Testis (tissue), 5 donors: ENCODE results near the gene GRB7. TPM values are rescaled to one million over a fixed set of nuclear protein-coding genes. Genes with fewer than 3 reads are reported as not detected.

Source experiments
- DNase-seq: peaks from one replicate; pipeline ENCODE4 v3.0.0-alpha.2; 2019
- H3K27ac ChIP-seq, 2 donors: fragments of 200-600 bp; sonication (generic); one replicate each; pipeline ENCODE4 v1.5.1; 2019
- H3K27me3 ChIP-seq: fragments of 200-600 bp; sonication (generic); one replicate; pipeline ENCODE4 v1.5.1; 2019
- H3K36me3 ChIP-seq: fragments of 200-600 bp; sonication (generic); one replicate; pipeline ENCODE4 v1.5.1; 2017; ENCODE audit warnings: low read depth; ENCODE audit errors: missing control alignments
- H3K4me1 ChIP-seq: fragments of 200-600 bp; sonication (generic); one replicate; pipeline ENCODE4 v1.5.1; 2019
- H3K4me3 ChIP-seq, 2 donors: fragments of 200-600 bp; sonication (generic); one replicate each; pipeline ENCODE4 v1.5.1; 2017 to 2019
- H3K9me3 ChIP-seq: fragments of 200-600 bp; sonication (generic); one replicate; pipeline ENCODE4 v1.5.1; 2017
- CTCF ChIP-seq, 3 experiments: fragments of 450-650 bp in 2 of 3; fragments of 200-600 bp in 1 of 3; sonication (generic) in 1 of 3; IDR thresholded peaks; one replicate each; pipeline ENCODE4 v1.5.1; 2016 to 2019; ENCODE audit warnings: antibody characterized with exemption in 3 of 3, mild to moderate bottlenecking in 2 of 3, moderate library complexity in 1 of 3
- POLR2A ChIP-seq: fragments of 450-650 bp; IDR thresholded peaks from one replicate; pipeline ENCODE4 v1.6.1; 2017; ENCODE audit warnings: antibody characterized with exemption, mild to moderate bottlenecking, moderate library complexity
- WGBS, 2 donors: methylation state at CpG; one replicate each; pipeline ENCODE4 v1.1.5; 2018; 5-methylcytosine and 5-hydroxymethylcytosine counted together
- intact Hi-C: fragments of 100-400 bp; cut with DNase I; formaldehyde crosslinking; loops from one replicate; pipeline ENCODE4 v1.15.1; 2023; ENCODE audit warnings: low total_unique reads
- long read RNA-seq, 2 donors: transcript quantifications; one replicate each; lab custom pipeline, GENCODE V29; 2026
- polyA plus RNA-seq: library from polyadenylated mRNA; stranded (reverse); fragments of 350-450 nt; fragmentation: Illumina TruSeq; extraction: RNeasy Lipid Tissue Mini Kit (QIAGEN cat#74804); gene quantifications from one replicate; pipeline ENCODE4 v1.2.3, GENCODE V29; 2014; ENCODE audit warnings: low read depth, low replicate concordance; ENCODE audit not compliant: insufficient read depth
- total RNA-seq, 2 donors: library from RNA; depleted of rRNA; stranded (reverse); fragments of >200 nt; gene quantifications; one replicate each; pipeline ENCODE4 v1.2.3, GENCODE V29; 2016

GRB7 gene
- total RNA-seq (1 to 10 TPM; 2.1 to 2.9 TPM), polyA plus RNA-seq (3.7 TPM)
- long read RNA-seq, donor 1, partial matches to known transcripts: 0 of 2 reads
- long read RNA-seq, donor 1, other reads (novel, unspliced or antisense): 0 of 2 reads
- long read RNA-seq, donor 2, partial matches to known transcripts: 0 of 1 reads
- long read RNA-seq, donor 2, other reads (novel, unspliced or antisense): 0 of 1 reads

DNA sequence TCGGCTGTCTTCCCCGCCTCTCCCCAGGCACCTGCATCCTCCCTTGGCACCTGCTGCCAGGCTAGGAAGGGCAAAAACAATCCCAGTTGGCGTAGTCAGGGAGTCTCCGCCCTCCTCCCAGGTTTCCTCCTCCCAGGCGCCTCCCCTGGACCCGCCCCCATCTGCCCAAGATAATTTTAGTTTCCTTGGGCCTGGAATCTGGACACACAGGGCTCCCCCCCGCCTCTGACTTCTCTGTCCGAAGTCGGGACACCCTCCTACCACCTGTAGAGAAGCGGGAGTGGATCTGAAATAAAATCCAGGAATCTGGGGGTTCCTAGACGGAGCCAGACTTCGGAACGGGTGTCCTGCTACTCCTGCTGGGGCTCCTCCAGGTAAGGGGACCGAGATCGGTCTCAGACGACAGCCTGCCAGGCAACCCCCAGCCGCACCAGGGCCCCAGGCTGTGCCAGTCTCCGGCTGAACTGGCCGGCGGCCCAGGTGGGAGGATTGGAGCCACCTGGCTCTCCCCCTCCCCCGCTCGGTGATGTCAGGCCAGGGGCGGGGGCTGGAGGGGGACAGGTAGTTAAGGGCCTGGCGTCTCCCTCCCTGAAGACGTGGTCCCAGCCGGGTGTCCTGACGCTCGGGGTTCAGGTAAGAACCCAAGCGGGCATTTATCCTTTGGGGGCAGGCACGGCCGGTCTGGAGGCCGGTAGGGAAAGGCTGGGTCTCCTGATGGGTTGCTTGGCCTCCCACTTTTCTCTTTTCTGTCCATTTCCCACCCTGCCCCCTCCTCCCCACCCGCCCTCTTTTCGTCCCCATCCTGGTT is at the start of gene GRB7:
TSS of gene GRB7 (plus strand) at position 179 of the 808 bp plus-strand sequence. CDS start 4,364 bp downstream, outside the sequence.
- intact Hi-C loops: no loop called here
- 3 to 6% methylated on average over 24 to 33 of the region's 34 CpGs for WGBS, 2 donors
- peak; percentile 36 for DNase-seq
- Histone ChIP-seq H3K36me3 (no peaks in the 10 kb centered on the region), H3K27ac (no peak within 1 kb of the TSS), H3K4me1 (peaks cover 24% of the 10 kb centered on the region), H3K4me3 (peak within 1 kb of the TSS in 1 of 2 donors; percentile 34), H3K27me3 (no peaks in the 10 kb centered on the region), H3K9me3 (no peaks in the 10 kb centered on the region)
- no peak for TF ChIP-seq POLR2A
- no peak for TF ChIP-seq CTCF (IDR thresholded peaks at IDR 0.05)

GRCh38 chr17:39688475-39688835 is 49.3 kb upstream of the GRB7 start:
- intact Hi-C loops: no loop called here
- Histone ChIP-seq H3K27me3 (no peaks in the 10 kb centered on the region), H3K4me3 (peak overlapping the region; percentile 61 to 88), H3K27ac (peak overlapping the region; percentile 84 to 96), H3K36me3 (no peaks in the 10 kb centered on the region), H3K4me1 (peaks cover 5% of the 10 kb centered on the region), H3K9me3 (no peaks in the 10 kb centered on the region)
- TF ChIP-seq CTCF (IDR thresholded peaks at IDR 0.05) (no peak), POLR2A (no peak)
- 12 to 13% methylated on average over 6 of the region's 6 CpGs for WGBS, 2 donors
- no peak for DNase-seq

- Histone ChIP-seq H3K36me3 (no peaks in the 10 kb centered on the region), H3K27me3 (no peaks in the 10 kb centered on the region), H3K4me1 (peaks cover 5% of the 10 kb centered on the region), H3K27ac (no peak overlapping the region), H3K4me3 (no peak overlapping the region), H3K9me3 (no peaks in the 10 kb centered on the region)
- TF ChIP-seq CTCF (IDR thresholded peaks at IDR 0.05) (no peak), POLR2A (no peak)
- no peak for DNase-seq
- intact Hi-C loops: no loop called here
- 18 to 21% methylated on average over 3 of the region's 3 CpGs for WGBS, 2 donors
These were observed 48.8 kb upstream of the GRB7 start for GRCh38 chr17:39688945-39689344.

GRCh38 chr17:39694593-39694992 is 43.1 kb upstream of the GRB7 start:
- no peaks in the 10 kb centered on the region for H3K27me3 ChIP-seq
- intact Hi-C loops: no loop called here
- no peak for DNase-seq
- peaks cover 2% of the 10 kb centered on the region for H3K4me1 ChIP-seq
- no peaks in the 10 kb centered on the region for H3K9me3 ChIP-seq
- no peak overlapping the region for H3K4me3 ChIP-seq
- WGBS, 2 donors: 87 to 89% methylated on average over 5 of the region's 5 CpGs
- TF ChIP-seq POLR2A (no peak), CTCF (IDR thresholded peaks at IDR 0.05) (no peak)
- H3K36me3 ChIP-seq: no peaks in the 10 kb centered on the region
- no peak overlapping the region for H3K27ac ChIP-seq
